ENCODE results near the gene ITIH5. TPM values are rescaled to one million over a fixed set of nuclear protein-coding genes. Genes with fewer than 3 reads are reported as not detected.

The ITIH5 gene
- total and polyA plus RNA-seq, 7 experiments from 2014 or later: not detected

DNA sequence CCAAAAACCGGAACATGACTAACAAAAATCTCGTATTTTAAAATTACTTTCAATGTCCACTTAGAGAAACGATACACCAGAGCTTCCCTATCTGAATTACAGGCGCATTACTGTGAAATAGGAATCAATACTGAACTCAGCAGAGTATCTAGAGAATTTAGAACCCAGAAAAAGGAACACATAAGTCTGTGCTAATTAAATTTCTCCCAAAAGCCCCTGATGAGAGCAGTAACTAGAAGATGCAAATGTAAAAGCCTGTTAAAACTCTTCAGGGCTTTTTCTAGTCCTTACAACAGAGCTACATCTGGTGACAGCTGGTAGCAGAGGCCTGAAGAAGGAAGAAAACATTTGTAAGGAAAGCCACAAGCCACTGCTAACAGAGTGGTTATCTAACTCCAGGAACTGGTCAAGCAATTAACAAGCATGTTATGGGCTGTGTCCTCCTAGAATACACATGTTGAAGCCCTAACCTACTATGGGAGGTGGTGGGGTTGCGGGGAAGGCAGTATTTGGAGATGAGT, 24.2 kb downstream of the ITIH5 start:
- no peaks in the 10 kb centered on the region for H3K4me1 Mint-ChIP-seq
- CTCF ChIA-PET: no interaction called here

DNA sequence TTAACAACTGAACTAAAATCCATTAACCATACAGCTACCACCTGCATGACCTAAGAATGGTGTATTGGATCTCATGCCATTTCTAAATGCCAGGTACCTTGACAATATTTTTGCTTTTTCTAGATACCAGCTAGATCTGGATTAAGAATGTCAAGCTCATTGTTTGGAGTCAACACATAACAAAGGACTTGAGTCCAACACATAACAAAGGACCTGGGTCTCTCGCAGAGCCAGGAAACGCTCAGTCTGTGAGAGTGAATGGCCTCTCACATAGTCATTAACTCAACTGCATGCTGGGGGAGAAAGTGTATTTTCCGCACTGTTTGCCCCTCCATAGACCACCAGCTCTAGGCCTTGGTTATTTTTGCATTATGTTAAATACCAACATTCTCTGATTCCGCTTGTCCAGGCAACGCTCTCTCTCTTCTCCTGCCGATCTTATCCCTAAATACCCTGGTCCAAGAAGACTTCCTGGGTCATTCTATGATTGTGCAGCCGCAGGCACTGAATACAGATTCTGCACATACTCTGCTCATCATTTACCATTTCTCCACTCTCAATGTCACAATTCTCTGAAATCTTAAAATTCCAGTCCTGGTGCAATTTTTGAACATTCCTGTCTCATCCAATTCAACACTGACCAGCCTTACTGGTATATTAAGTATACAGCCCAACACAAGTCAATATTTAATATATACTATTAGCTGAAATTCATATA, 31.2 kb downstream of the ITIH5 start:
- Mint-ChIP-seq H3K27ac (no peak overlapping the region), H3K27me3 (peaks cover 17 to 33% (median 30%) of the 10 kb centered on the region in 5 donors), H3K9me3 (peaks cover 0 to 20% (median 5%) of the 10 kb centered on the region in 11 donors), H3K4me1 (no peaks in the 10 kb centered on the region), H3K36me3 (peaks cover 0 to 22% (median 3%) of the 10 kb centered on the region in 5 donors), H3K4me3 (no peak overlapping the region)
- Histone ChIP-seq H3K4me1 (ENCODE audit: control insufficient read depth in 2 of 2, insufficient read depth in 2 of 2, low read length in 2 of 2) (no peaks in the 10 kb centered on the region), H3K36me3 (ENCODE audit: control insufficient read depth in 2 of 3, insufficient read depth in 3 of 3, low read length in 3 of 3) (no peaks in the 10 kb centered on the region), H3K9me3 (ENCODE audit: control insufficient read depth in 2 of 3, low read length in 3 of 3) (no peaks in the 10 kb centered on the region), H3K27me3 (ENCODE audit: control insufficient read depth in 2 of 2, insufficient read depth in 2 of 2, low read length in 2 of 2) (no peaks in the 10 kb centered on the region), H3K27ac (ENCODE audit: low read depth, low read length) (no peak overlapping the region), H3K4me3 (ENCODE audit: low read length) (no peak overlapping the region)
- ATAC-seq (no peak), DNase-seq (no peak)
- intact Hi-C loops (cut with micrococcal nuclease): no loop called here
- ChIA-PET CTCF (no interaction called here), POLR2A (interaction anchor here (0.8 kb wide), 1 partner anchor 10 kb away, joined by 3 read pairs; no protein-coding TSS in a partner anchor)

More for the DNA sequence above, 24.2 kb downstream of the ITIH5 start:
- Histone ChIP-seq H3K4me3 (ENCODE audit: low read length) (no peak overlapping the region), H3K4me1 (ENCODE audit: control insufficient read depth in 2 of 2, insufficient read depth in 2 of 2, low read length in 2 of 2) (no peaks in the 10 kb centered on the region), H3K27ac (ENCODE audit: low read depth, low read length) (no peak overlapping the region), H3K36me3 (ENCODE audit: control insufficient read depth in 2 of 3, insufficient read depth in 3 of 3, low read length in 3 of 3) (no peaks in the 10 kb centered on the region), H3K27me3 (ENCODE audit: control insufficient read depth in 2 of 2, insufficient read depth in 2 of 2, low read length in 2 of 2) (no peaks in the 10 kb centered on the region), H3K9me3 (ENCODE audit: control insufficient read depth in 2 of 3, low read length in 3 of 3) (no peaks in the 10 kb centered on the region)
- peaks cover 0 to 19% (median 5%) of the 10 kb centered on the region in 11 donors for H3K9me3 Mint-ChIP-seq
- H3K36me3 Mint-ChIP-seq: peaks cover 0 to 20% (median 3%) of the 10 kb centered on the region in 5 donors
- DNase-seq (no peak), ATAC-seq (no peak)
- no peak overlapping the region for H3K27ac Mint-ChIP-seq
- no peak overlapping the region for H3K4me3 Mint-ChIP-seq
- POLR2A ChIA-PET: no interaction called here
- H3K27me3 Mint-ChIP-seq: peaks cover 22 to 30% (median 26%) of the 10 kb centered on the region in 5 donors
- intact Hi-C loops (cut with micrococcal nuclease): no loop called here

DNA sequence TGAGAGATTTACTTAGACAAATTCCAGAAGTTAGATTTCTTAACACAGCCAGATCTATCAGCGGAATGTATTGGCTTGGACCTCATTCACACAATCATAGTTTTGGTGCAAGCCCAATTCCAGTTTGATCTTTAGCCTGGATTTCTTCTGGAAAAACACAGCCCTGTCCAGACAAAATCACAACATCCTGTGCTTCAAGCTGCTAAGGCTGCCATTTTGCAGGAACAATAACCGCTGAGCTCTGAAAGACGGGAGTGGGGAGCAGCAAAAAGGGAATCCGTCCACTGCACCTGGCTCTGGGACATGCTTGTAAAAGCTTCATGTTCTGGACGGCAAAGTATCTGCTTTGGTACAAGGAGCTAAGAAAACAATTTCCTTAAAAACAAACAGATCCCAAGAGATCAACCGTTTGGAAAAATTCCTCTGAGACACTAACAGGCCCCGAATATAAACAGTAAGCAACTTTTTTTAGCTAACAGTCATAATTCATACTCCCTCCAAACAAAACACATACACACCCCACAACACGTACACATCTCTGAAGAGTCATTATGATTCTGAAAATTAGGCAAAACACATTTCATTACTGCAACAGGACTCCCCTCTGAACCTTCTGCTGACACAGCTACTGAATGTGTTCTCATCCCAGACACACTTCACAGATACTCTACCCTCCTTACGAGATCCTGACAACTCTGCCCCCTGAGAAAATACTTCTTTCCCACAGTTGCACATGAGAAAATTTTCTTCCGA, 32.4 kb downstream of the ITIH5 start:
- no peak overlapping the region for H3K4me3 ChIP-seq (ENCODE audit: low read length)
- intact Hi-C loops (cut with micrococcal nuclease): no loop called here
- Mint-ChIP-seq H3K4me1 (no peaks in the 10 kb centered on the region), H3K9me3 (peaks cover 0 to 17% (median 7%) of the 10 kb centered on the region in 11 donors), H3K27me3 (peaks cover 13 to 29% (median 26%) of the 10 kb centered on the region in 5 donors), H3K36me3 (peaks cover 0 to 17% (median 3%) of the 10 kb centered on the region in 5 donors), H3K27ac (no peak overlapping the region), H3K4me3 (no peak overlapping the region)
- ChIA-PET CTCF (no interaction called here), POLR2A (no interaction called here)
- H3K27me3 ChIP-seq (ENCODE audit: control insufficient read depth in 2 of 2, insufficient read depth in 2 of 2, low read length in 2 of 2): no peaks in the 10 kb centered on the region
- ATAC-seq: no peak
- H3K27ac ChIP-seq (ENCODE audit: low read depth, low read length): no peak overlapping the region
- DNase-seq: no peak
- no peaks in the 10 kb centered on the region for H3K9me3 ChIP-seq (ENCODE audit: control insufficient read depth in 2 of 3, low read length in 3 of 3)
- H3K4me1 ChIP-seq (ENCODE audit: control insufficient read depth in 2 of 2, insufficient read depth in 2 of 2, low read length in 2 of 2): no peaks in the 10 kb centered on the region
- H3K36me3 ChIP-seq (ENCODE audit: control insufficient read depth in 2 of 3, insufficient read depth in 3 of 3, low read length in 3 of 3): no peaks in the 10 kb centered on the region

DNA sequence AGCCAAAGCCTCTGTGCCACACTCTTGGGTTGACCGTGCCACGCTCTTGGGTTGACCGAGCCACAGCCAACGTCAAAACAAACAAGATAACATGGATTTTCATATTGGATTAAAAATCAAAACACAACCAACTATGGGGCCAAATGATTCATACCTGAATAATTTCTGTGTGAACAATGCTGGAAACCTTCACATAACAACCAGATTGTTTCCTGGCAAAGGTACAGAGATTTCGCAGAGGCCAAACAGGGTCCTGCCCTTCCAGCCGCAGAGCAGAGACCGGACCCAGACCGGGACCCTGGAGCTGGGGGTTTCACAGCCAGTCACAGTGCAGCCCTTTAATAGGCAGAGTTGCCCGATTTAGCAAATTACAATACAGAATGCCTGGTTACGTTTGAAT, 40.5 kb downstream of the ITIH5 start:
- intact Hi-C loops (cut with micrococcal nuclease): no loop called here
- Histone ChIP-seq H3K27me3 (ENCODE audit: control insufficient read depth in 2 of 2, insufficient read depth in 2 of 2, low read length in 2 of 2) (no peaks in the 10 kb centered on the region), H3K9me3 (ENCODE audit: control insufficient read depth in 2 of 3, low read length in 3 of 3) (no peaks in the 10 kb centered on the region), H3K36me3 (ENCODE audit: control insufficient read depth in 2 of 3, insufficient read depth in 3 of 3, low read length in 3 of 3) (no peaks in the 10 kb centered on the region), H3K4me3 (ENCODE audit: low read length) (no peak overlapping the region), H3K4me1 (ENCODE audit: control insufficient read depth in 2 of 2, insufficient read depth in 2 of 2, low read length in 2 of 2) (no peaks in the 10 kb centered on the region), H3K27ac (ENCODE audit: low read depth, low read length) (no peak overlapping the region)
- Mint-ChIP-seq H3K4me1 (no peaks in the 10 kb centered on the region), H3K4me3 (no peak overlapping the region), H3K27me3 (peaks cover 0 to 12% (median 0%) of the 10 kb centered on the region in 5 donors), H3K27ac (no peak overlapping the region), H3K9me3 (peaks cover 0 to 21% (median 0%) of the 10 kb centered on the region in 11 donors), H3K36me3 (no peaks in the 10 kb centered on the region)
- CTCF ChIA-PET: no interaction called here
- POLR2A ChIA-PET: interaction anchor here (0.9 kb wide), 1 partner anchor 9 kb away, joined by 3 read pairs; no protein-coding TSS in a partner anchor
- DNase-seq: no peak
- no peak for ATAC-seq

DNA sequence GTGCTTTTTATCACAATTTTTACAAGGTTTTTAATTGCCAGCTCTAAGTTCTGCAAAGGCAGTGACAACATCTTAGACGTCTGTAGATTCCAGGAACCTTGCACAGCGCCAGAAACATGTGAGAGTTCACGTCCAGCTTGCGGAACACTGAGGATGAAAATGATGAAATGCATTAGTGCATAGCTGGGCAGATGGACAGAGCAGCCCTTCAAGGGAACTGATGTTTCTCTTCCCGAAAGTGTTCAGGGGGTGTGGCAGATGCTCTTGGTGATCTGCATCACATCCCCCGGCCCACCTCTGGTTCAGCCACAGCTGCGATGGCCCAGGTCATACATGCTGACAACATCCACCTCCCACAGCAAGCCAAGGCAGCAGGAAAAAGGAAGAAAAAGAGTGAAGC, 40.9 kb downstream of the ITIH5 start:
- Mint-ChIP-seq H3K36me3 (no peaks in the 10 kb centered on the region), H3K4me3 (no peak overlapping the region), H3K4me1 (no peaks in the 10 kb centered on the region), H3K9me3 (peaks cover 0 to 21% (median 0%) of the 10 kb centered on the region in 11 donors), H3K27ac (no peak overlapping the region), H3K27me3 (peaks cover 0 to 12% (median 0%) of the 10 kb centered on the region in 5 donors)
- Histone ChIP-seq H3K4me3 (ENCODE audit: low read length) (no peak overlapping the region), H3K36me3 (ENCODE audit: control insufficient read depth in 2 of 3, insufficient read depth in 3 of 3, low read length in 3 of 3) (no peaks in the 10 kb centered on the region), H3K27ac (ENCODE audit: low read depth, low read length) (no peak overlapping the region), H3K9me3 (ENCODE audit: control insufficient read depth in 2 of 3, low read length in 3 of 3) (no peaks in the 10 kb centered on the region), H3K27me3 (ENCODE audit: control insufficient read depth in 2 of 2, insufficient read depth in 2 of 2, low read length in 2 of 2) (no peaks in the 10 kb centered on the region), H3K4me1 (ENCODE audit: control insufficient read depth in 2 of 2, insufficient read depth in 2 of 2, low read length in 2 of 2) (no peaks in the 10 kb centered on the region)
- intact Hi-C loops (cut with micrococcal nuclease): no loop called here
- no peak for ATAC-seq
- ChIA-PET CTCF (no interaction called here), POLR2A (interaction anchor here (0.9 kb wide), 1 partner anchor 9 kb away, joined by 3 read pairs; no protein-coding TSS in a partner anchor)
- no peak for DNase-seq

DNA sequence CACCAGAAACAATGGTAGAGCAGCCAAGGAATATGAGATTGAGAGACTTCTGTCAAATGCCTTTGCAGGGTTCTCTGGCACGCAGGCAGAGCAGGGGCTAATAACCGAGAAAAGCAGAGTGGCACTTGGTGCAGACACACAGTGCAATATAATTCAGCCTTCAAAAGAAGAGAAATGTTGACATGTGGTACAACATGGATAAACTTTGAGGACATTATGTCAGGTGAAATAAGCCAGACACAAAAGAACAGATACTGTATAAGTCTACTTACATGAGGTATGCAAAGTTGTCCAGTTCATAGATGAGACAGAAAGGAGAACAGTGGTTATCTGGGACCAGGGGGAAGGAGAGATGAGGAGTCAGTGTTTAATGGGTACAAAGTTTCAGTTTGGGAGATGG, 41.8 kb downstream of the ITIH5 start:
- H3K9me3 Mint-ChIP-seq: peaks cover 0 to 18% (median 0%) of the 10 kb centered on the region in 11 donors
- intact Hi-C loops (cut with micrococcal nuclease): no loop called here
- ATAC-seq: no peak
- H3K27ac ChIP-seq (ENCODE audit: low read depth, low read length): no peak overlapping the region
- ChIA-PET CTCF (no interaction called here), POLR2A (interaction anchor here (0.9 kb wide), 1 partner anchor 10 kb away, joined by 3 read pairs; no protein-coding TSS in a partner anchor)
- H3K4me3 Mint-ChIP-seq: no peak overlapping the region
- peak overlapping the region in 2 of 9 donors; percentile 31 to 51 for H3K27ac Mint-ChIP-seq
- no peak overlapping the region for H3K4me3 ChIP-seq (ENCODE audit: low read length)
- no peaks in the 10 kb centered on the region for H3K27me3 ChIP-seq (ENCODE audit: control insufficient read depth in 2 of 2, insufficient read depth in 2 of 2, low read length in 2 of 2)
- no peaks in the 10 kb centered on the region for H3K4me1 ChIP-seq (ENCODE audit: control insufficient read depth in 2 of 2, insufficient read depth in 2 of 2, low read length in 2 of 2)
- no peak for DNase-seq
- H3K4me1 Mint-ChIP-seq: no peaks in the 10 kb centered on the region
- H3K9me3 ChIP-seq (ENCODE audit: control insufficient read depth in 2 of 3, low read length in 3 of 3): no peaks in the 10 kb centered on the region
- no peaks in the 10 kb centered on the region for H3K36me3 Mint-ChIP-seq
- peaks cover 0 to 10% (median 0%) of the 10 kb centered on the region in 5 donors for H3K27me3 Mint-ChIP-seq
- H3K36me3 ChIP-seq (ENCODE audit: control insufficient read depth in 2 of 3, insufficient read depth in 3 of 3, low read length in 3 of 3): no peaks in the 10 kb centered on the region

Data from naive thymus-derived CD4-positive, alpha-beta T cell (primary cell).